GM12875 (cell line): Measurements from ENCODE around the gene C10orf62.
"Not testable (repeated sequence)": the region's sequence is repeated elsewhere in the genome, so short reads cannot be mapped to it uniquely, and the experiment has no call there.

ENCODE experiments used
- H3K4me3 ChIP-seq: one replicate; pipeline ENCODE4 v1.5.1; 2011; ENCODE audit warnings: low read depth, low read length, control low read depth
- TF ChIP-seq, protein P1 (sequence below): IDR thresholded peaks from 2 replicates; pipeline ENCODE4 v1.5.1; 2011; ENCODE audit warnings: low read depth, mild to moderate bottlenecking, control low read depth, inconsistent platforms, low read length, moderate library complexity, borderline replicate concordance; ENCODE audit not compliant: insufficient read depth

The C10orf62 gene

DNA sequence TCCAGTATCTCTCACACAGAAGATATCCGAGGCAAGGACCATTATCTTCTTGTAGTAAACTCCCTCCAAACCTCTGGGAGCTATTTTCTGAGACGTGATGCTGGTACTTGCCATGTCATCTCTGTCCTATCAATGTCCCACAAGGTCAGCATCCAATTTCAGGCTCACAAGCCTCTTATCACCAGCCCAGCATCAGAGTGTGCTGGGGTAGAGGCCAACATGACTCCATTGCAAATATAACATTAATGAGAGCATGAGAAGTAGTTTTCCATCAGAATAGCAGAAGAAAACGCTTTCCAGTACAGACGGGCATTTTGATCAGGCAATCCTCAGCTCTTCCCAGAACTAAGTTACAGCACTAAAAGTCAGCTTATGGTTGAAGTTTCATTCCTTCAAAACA is 38.2 kb downstream of the C10orf62 start:
- TF ChIP-seq, protein P1, sequence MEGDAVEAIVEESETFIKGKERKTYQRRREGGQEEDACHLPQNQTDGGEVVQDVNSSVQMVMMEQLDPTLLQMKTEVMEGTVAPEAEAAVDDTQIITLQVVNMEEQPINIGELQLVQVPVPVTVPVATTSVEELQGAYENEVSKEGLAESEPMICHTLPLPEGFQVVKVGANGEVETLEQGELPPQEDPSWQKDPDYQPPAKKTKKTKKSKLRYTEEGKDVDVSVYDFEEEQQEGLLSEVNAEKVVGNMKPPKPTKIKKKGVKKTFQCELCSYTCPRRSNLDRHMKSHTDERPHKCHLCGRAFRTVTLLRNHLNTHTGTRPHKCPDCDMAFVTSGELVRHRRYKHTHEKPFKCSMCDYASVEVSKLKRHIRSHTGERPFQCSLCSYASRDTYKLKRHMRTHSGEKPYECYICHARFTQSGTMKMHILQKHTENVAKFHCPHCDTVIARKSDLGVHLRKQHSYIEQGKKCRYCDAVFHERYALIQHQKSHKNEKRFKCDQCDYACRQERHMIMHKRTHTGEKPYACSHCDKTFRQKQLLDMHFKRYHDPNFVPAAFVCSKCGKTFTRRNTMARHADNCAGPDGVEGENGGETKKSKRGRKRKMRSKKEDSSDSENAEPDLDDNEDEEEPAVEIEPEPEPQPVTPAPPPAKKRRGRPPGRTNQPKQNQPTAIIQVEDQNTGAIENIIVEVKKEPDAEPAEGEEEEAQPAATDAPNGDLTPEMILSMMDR = no peak
- no peak overlapping the region for H3K4me3 ChIP-seq

DNA sequence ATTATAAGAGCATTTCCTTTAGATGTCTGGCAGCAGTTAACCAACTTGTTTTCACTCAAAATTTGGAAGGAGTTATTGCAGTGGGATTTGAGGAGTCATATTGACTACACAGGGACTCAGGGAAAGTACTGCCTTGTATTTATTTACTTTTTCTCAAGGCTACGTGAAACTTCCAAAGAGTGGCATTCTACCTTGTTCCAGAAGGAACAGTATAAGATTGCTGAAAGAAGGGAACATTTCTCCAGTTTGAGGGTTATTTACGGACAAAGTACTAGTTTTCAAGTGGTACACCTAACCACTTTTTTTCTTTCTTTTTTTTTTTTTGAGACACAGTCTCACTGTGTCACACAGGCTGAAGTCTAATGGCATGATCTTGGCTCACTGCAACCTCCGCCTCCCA is 38.7 kb downstream of the C10orf62 start:
- TF ChIP-seq, protein P1 = no peak
- no peak overlapping the region for H3K4me3 ChIP-seq

DNA sequence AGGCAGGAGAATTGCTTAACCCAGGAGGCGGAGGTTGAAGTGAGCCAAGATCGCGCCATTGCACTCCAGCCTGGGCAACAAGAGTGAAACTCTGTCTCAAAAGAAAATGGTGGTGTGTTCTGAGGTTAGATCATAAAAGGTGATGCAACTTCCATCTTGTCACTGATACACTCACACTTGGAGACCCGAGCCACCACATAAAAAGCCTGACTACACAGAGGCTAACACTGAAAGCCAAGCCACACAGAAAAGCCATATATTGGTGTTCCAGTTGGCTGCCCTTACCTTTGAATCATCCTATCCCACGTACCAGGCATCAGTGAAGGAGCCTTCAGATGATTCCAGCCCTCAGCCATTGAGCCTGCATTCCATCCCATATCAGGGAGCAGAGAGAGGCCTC is 39.8 kb downstream of the C10orf62 start:
- TF ChIP-seq, protein P1 = no peak
- no peak overlapping the region for H3K4me3 ChIP-seq

GRCh38 chr10:97631098-97631497 is 41.6 kb downstream of the C10orf62 start:
- TF ChIP-seq, protein P1 = no peak
- H3K4me3 ChIP-seq = no peak overlapping the region

DNA sequence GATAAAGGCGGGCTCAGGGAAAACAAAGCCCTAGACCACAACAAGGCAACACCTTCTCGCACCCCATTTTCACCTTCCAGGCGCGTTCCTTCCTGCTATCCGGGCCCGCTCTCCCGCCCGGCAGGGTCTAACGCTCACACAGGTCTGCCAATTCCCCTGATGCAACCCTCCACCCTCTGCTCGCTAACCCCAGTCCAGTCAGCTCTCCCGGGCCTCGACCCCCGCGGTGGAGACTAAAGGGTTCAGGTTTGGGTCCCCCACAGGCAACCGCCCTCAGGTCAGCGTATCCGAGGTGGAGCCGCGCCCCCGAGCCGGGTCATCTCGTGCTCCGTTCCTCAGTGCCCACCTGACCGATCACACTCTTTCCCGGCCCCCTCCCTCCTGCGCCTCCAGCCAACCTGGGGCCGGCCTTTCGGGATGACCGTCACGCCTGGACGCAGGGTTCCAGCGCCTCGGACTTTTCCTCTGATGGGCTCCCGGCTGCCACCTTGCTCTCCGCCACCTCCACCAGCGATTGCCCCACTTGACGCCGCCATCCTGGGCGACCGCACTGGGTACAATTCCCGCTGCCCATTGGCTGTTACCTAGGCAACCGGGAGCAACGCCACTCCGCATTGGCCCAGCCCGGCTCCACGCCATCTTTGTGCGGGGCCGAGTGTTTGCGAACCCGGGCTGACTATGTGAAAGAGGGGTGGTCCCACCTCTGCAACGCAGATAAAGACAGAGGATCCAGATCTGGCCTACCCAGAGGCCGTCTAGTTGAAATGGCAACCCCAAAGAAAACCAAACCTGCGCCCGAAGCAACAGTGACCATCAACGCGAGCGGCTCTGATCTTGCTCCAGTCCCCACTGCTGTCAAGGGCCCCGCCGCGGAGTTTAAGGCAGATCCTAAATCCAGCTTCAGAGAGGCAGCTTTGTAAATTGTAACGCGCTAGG is 43.7 kb downstream of the C10orf62 start, which contains the start of gene MORN4:
Gene MORN4 (minus strand): TSS at position 552 of the 936 bp plus-strand sequence. CDS start 13,847 bp downstream, outside the sequence.
- TF ChIP-seq, protein P1 = no peak
- peak within 1 kb of the TSS; percentile 71 for H3K4me3 ChIP-seq

DNA sequence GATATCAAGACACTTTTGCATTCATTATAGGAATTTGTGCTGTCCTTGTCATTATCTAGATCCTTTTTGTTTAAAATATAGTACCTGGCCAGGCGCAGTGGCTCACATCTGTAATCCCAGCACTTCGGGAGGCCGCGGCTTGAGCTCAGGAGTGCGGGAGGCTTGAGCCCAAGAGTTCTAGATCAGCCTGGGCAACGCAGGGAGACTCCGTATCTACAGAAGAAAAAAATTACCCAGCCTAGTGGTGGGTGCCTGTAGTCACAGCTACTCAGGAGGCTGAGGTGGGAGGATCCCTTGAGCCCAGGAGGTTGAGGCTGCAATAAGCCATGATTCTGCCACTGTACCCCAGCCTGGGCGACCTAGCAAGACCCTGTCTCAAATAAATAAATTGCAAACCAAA is 44.4 kb downstream of the C10orf62 start:
- TF ChIP-seq, protein P1 = no peak
- no peak overlapping the region for H3K4me3 ChIP-seq

- no peak overlapping the region for H3K4me3 ChIP-seq
- TF ChIP-seq, protein P1 = no peak
Measured at GRCh38 chr10:97635577-97635976, 46.1 kb downstream of the C10orf62 start.

DNA sequence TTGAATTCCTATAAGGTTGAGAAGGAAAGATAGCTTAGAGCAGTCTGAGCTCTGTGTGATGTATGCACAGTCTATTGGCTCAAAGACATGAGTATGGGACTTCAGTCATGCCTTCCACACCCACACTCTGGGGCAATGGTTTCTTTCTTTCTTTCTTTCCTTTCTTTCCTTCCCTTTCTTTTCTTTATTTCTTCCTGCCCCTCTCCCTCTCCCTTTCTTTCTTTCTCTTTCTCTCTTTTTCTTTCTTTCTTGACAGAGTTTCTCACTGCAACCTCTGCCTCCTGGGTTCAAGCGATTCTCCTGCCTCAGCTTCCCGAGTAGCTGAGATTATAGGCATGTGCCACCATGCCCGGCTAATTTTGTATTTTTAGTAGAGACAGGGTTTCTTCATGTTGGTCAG is 49.6 kb downstream of the C10orf62 start:
- H3K4me3 ChIP-seq = not testable (repeated sequence)
